ENCODE measurements around the gene KLHL29.

The KLHL29 gene

GRCh38 chr2:23696752-23697045 lies 311.7 kb downstream of the KLHL29 start:
- DNase-seq (ENCODE audit: low read depth), result no peak

- peak; percentile 28 for DNase-seq (ENCODE audit: low read depth)
Measured at GRCh38 chr2:23697256-23698075, 312.5 kb downstream of the KLHL29 start.

- no peak for DNase-seq (ENCODE audit: low read depth)
Measured at GRCh38 chr2:23698116-23698693, 313.2 kb downstream of the KLHL29 start.

- DNase-seq (ENCODE audit: low read depth), result no peak
Measured at GRCh38 chr2:23698721-23699579, 314.0 kb downstream of the KLHL29 start.

- no peak for DNase-seq (ENCODE audit: low read depth)
Measured at GRCh38 chr2:23699580-23699925, 314.6 kb downstream of the KLHL29 start.

- no peak for DNase-seq (ENCODE audit: low read depth)
Measured at GRCh38 chr2:23700627-23701026, 315.6 kb downstream of the KLHL29 start.

- DNase-seq (ENCODE audit: low read depth), result no peak
Measured at GRCh38 chr2:23703037-23703582, 318.1 kb downstream of the KLHL29 start.

- no peak for DNase-seq (ENCODE audit: low read depth)
Measured at GRCh38 chr2:23703583-23704385, 318.8 kb downstream of the KLHL29 start.

- DNase-seq (ENCODE audit: low read depth), result no peak
Measured at GRCh38 chr2:23705771-23706612, 321.0 kb downstream of the KLHL29 start.

GRCh38 chr2:23706613-23707078 lies 321.7 kb downstream of the KLHL29 start:
- no peak for DNase-seq (ENCODE audit: low read depth)

GRCh38 chr2:23707096-23707495 lies 322.1 kb downstream of the KLHL29 start:
- no peak for DNase-seq (ENCODE audit: low read depth)

GRCh38 chr2:23708771-23709170 lies 323.8 kb downstream of the KLHL29 start:
- no peak for DNase-seq (ENCODE audit: low read depth)

GRCh38 chr2:23709311-23709710 lies 324.3 kb downstream of the KLHL29 start:
- DNase-seq (ENCODE audit: low read depth), result no peak

GRCh38 chr2:23711979-23712755 lies 327.2 kb downstream of the KLHL29 start:
- DNase-seq (ENCODE audit: low read depth), result peak; percentile 64

- no peak for DNase-seq (ENCODE audit: low read depth)
Measured at GRCh38 chr2:23712756-23713151, 327.8 kb downstream of the KLHL29 start.

- peak; percentile 66 for DNase-seq (ENCODE audit: low read depth)
Measured at GRCh38 chr2:23713351-23713750, 328.4 kb downstream of the KLHL29 start.

- DNase-seq (ENCODE audit: low read depth), result no peak
Measured at GRCh38 chr2:23718931-23719700, 334.1 kb downstream of the KLHL29 start.

- no peak for DNase-seq (ENCODE audit: low read depth)
Measured at GRCh38 chr2:23719716-23720115, 334.7 kb downstream of the KLHL29 start.
